ENCODE data around the gene PCARE. TPM values are rescaled to one million over a fixed set of nuclear protein-coding genes. Genes with fewer than 3 reads are reported as not detected.

The PCARE gene
- total and polyA plus RNA-seq, 2 experiments from 2014 or later = not detected

DNA sequence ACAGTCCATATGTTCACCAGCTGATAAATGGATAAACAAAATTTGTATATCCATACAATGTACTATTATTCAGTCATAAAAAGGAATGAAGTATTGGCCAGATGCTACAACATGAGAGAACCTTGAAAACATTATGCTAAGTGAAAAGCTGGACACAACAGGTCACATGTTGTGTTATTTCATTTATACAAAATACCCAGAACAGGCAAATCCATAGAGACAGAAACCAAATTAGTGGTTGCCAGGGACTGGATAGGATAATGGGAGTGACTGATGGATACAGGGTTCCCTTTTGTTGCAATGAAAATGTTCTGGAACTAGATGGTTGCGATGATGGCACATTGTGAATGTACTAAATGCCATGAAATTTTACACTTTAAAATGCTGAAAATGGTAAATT lies 10.2 kb upstream of the PCARE start:
- Histone ChIP-seq H2AFZ (no peak overlapping the region), H3K79me2 (ENCODE audit: insufficient read depth) (no peaks in the 10 kb centered on the region), H3K4me2 (ENCODE audit: unreplicated experiment) (no peak overlapping the region), H4K20me1 (ENCODE audit: insufficient read depth) (no peaks in the 10 kb centered on the region), H3K9me3 (ENCODE audit: low read depth) (no peaks in the 10 kb centered on the region), H3K27ac (no peak overlapping the region), H3K4me3 (no peak overlapping the region), H3K36me3 (ENCODE audit: low read depth) (no peaks in the 10 kb centered on the region), H3K9me2 (ENCODE audit: insufficient read depth) (no peaks in the 10 kb centered on the region), H3K9ac (no peak overlapping the region), H3K27me3 (replicated peaks; ENCODE audit: insufficient read depth) (no peaks in the 10 kb centered on the region), H3F3A (ENCODE audit: insufficient read depth) (no peaks in the 10 kb centered on the region), H3K4me1 (ENCODE audit: insufficient read depth) (no peaks in the 10 kb centered on the region)
- no peak for TF ChIP-seq EZH2phosphoT487 (IDR thresholded peaks at IDR 0.05; ENCODE audit: insufficient read depth, low read depth)
- DNase-seq = no peak
- 95 to 100% methylated on average over 1 of the region's 1 CpG for WGBS, 2 experiments (ENCODE audit: low coverage in 1 of 2, low lambda C conversion rate in 2 of 2, missing lambda C conversion rate in 2 of 2)
- in situ Hi-C loops (cut with MboI) = no loop called here

DNA sequence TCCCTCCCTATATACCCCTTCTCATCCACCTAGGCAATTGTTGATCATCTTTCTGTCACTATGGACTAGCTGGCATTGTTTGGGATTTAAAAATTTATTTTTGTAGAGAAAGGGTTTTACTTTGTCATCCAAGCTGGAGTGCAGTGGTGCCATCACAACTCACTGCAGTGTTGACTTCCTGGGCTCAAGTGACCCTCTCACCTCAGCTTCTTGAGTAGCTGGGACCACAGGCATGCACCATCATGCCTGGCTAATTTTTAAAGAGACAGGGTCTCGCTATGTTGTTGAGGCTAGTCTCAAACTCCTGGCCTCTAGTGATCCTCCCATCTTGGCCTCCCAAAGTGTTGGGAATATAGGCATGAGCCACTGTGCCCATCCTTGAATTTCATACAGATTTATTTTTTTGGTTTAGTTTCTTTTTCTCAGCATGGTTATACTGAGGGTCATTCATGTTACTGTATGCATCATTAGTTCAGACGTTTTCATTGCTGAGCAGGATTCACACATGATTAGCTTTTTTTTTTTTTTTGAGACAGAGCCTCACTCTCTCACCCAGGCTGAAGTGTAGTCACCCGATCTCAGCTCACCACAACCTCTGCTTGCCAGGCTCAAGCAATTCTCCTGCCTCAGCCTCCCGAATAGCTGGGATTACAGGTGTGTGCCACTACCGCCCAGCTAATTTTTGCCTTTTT lies 8.6 kb upstream of the PCARE start:
- Histone ChIP-seq H3K9me3 (ENCODE audit: low read depth) (no peaks in the 10 kb centered on the region), H3K4me2 (ENCODE audit: unreplicated experiment) (no peak overlapping the region), H3K27me3 (replicated peaks; ENCODE audit: insufficient read depth) (no peaks in the 10 kb centered on the region), H2AFZ (no peak overlapping the region), H3F3A (ENCODE audit: insufficient read depth) (no peaks in the 10 kb centered on the region), H4K20me1 (ENCODE audit: insufficient read depth) (no peaks in the 10 kb centered on the region), H3K4me3 (no peak overlapping the region), H3K27ac (no peak overlapping the region), H3K9ac (no peak overlapping the region), H3K36me3 (ENCODE audit: low read depth) (no peaks in the 10 kb centered on the region), H3K4me1 (ENCODE audit: insufficient read depth) (no peaks in the 10 kb centered on the region), H3K79me2 (ENCODE audit: insufficient read depth) (no peaks in the 10 kb centered on the region), H3K9me2 (ENCODE audit: insufficient read depth) (no peaks in the 10 kb centered on the region)
- 77 to 80% methylated on average over 5 of the region's 5 CpGs for WGBS, 2 experiments (ENCODE audit: low coverage in 1 of 2, low lambda C conversion rate in 2 of 2, missing lambda C conversion rate in 2 of 2)
- DNase-seq = no peak
- TF ChIP-seq EZH2phosphoT487 (IDR thresholded peaks at IDR 0.05; ENCODE audit: insufficient read depth, low read depth) = no peak
- no peak for TF ChIP-seq EZH2 (IDR thresholded peaks at IDR 0.05; ENCODE audit: insufficient read depth, poor library complexity, severe bottlenecking)
- in situ Hi-C loops (cut with MboI) = no loop called here

DNA sequence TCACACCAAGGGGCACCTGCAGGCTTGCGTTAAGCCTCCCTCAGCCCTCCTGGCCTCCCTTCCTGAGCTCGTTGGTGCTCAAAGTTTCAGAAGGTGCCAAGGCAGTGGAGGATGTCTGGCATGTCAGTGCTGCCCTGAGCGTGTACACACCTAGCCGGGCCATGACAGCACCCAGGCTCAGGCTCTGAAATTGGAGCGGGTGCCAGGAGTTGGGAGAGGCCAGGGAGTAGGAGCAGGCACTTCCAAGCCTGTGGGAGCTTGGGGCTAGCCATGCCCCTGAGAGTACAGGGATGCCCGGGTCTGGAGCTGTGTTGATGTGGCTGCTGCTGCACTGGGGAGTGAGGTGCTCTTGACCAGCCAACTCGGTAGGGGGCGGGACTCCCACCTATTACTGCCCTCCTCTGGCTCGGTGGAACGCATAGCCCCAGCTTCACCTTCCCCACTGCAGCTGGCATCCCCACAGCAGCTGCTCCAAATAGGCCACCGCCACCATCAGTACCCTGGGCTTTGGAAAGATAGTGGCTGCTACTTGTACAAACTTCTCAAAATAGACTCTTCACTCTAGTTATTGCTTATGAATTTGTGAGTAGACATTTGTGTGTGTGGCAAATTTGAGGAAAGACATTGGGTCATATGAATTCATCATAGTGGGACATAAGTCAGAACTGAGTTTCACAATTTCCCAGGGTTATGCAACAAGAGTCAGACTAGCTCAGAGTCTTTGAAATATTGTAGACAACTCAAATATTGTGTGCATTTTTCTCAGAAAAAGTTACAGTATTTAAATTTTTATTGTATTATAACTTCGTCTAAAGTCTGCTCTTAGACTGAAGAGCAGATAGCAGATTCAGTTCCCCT lies 6.8 kb upstream of the PCARE start:
- Histone ChIP-seq H3K4me2 (ENCODE audit: unreplicated experiment) (no peak overlapping the region), H3K9me2 (ENCODE audit: insufficient read depth) (no peaks in the 10 kb centered on the region), H3K4me3 (no peak overlapping the region), H3K27me3 (replicated peaks; ENCODE audit: insufficient read depth) (no peaks in the 10 kb centered on the region), H3K9me3 (ENCODE audit: low read depth) (no peaks in the 10 kb centered on the region), H3F3A (ENCODE audit: insufficient read depth) (no peaks in the 10 kb centered on the region), H3K36me3 (ENCODE audit: low read depth) (no peaks in the 10 kb centered on the region), H3K4me1 (ENCODE audit: insufficient read depth) (no peaks in the 10 kb centered on the region), H4K20me1 (ENCODE audit: insufficient read depth) (no peaks in the 10 kb centered on the region), H3K27ac (no peak overlapping the region), H2AFZ (no peak overlapping the region), H3K79me2 (ENCODE audit: insufficient read depth) (no peaks in the 10 kb centered on the region), H3K9ac (no peak overlapping the region)
- peak; percentile 52 for DNase-seq
- in situ Hi-C loops (cut with MboI) = no loop called here
- TF ChIP-seq EZH2 (IDR thresholded peaks at IDR 0.05; ENCODE audit: insufficient read depth, poor library complexity, severe bottlenecking) (no peak), EZH2phosphoT487 (IDR thresholded peaks at IDR 0.05; ENCODE audit: insufficient read depth, low read depth) (no peak)
- WGBS, 2 experiments (ENCODE audit: low coverage in 1 of 2, low lambda C conversion rate in 2 of 2, missing lambda C conversion rate in 2 of 2) = 67 to 77% methylated on average over 12 of the region's 12 CpGs

DNA sequence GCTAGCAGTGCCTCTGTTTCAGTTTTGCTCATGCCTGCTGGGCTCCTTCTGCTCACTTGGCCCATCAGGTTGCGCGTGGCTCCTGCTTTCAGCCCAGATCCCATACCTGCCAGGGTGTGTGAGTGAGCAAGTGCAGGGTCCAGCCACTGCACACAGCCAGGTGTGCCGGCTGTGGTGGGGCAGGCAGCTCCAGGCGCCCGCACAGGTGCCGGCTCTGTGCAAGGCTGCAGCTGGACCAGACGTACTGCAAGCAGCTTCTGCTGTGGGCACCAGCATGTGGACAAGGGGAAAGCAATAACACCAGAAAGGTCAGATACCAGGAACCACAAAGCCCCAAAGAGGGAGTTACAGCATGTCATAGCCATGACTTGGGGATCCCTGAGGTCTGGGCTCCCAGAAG lies 5.6 kb upstream of the PCARE start:
- no peaks in the 10 kb centered on the region for H4K20me1 ChIP-seq (ENCODE audit: insufficient read depth)
- H3K4me3 ChIP-seq = no peak overlapping the region
- H3K9me3 ChIP-seq (ENCODE audit: low read depth) = no peaks in the 10 kb centered on the region
- H3K27me3 ChIP-seq (replicated peaks; ENCODE audit: insufficient read depth) = no peaks in the 10 kb centered on the region
- 83 to 92% methylated on average over 7 of the region's 7 CpGs for WGBS, 2 experiments (ENCODE audit: low coverage in 1 of 2, low lambda C conversion rate in 2 of 2, missing lambda C conversion rate in 2 of 2)
- in situ Hi-C loops (cut with MboI) = no loop called here
- DNase-seq = no peak
- H3K36me3 ChIP-seq (ENCODE audit: low read depth) = no peaks in the 10 kb centered on the region
- H2AFZ ChIP-seq = no peak overlapping the region
- no peak overlapping the region for H3K4me2 ChIP-seq (ENCODE audit: unreplicated experiment)
- H3K9ac ChIP-seq = no peak overlapping the region
- H3K9me2 ChIP-seq (ENCODE audit: insufficient read depth) = no peaks in the 10 kb centered on the region
- TF ChIP-seq EZH2phosphoT487 (IDR thresholded peaks at IDR 0.05; ENCODE audit: insufficient read depth, low read depth) = no peak
- H3K4me1 ChIP-seq (ENCODE audit: insufficient read depth) = no peaks in the 10 kb centered on the region
- no peaks in the 10 kb centered on the region for H3K79me2 ChIP-seq (ENCODE audit: insufficient read depth)
- no peak overlapping the region for H3K27ac ChIP-seq
- no peaks in the 10 kb centered on the region for H3F3A ChIP-seq (ENCODE audit: insufficient read depth)

Data from GM23248 (cell line).